HPDE6-E6E7 (cell line): Measurements from ENCODE around the gene PEA15.

ENCODE experiments used
- DNase-seq: peaks from one replicate; pipeline ENCODE4 v3.0.0; 2011; ENCODE audit warnings: missing footprints; ENCODE audit errors: extremely low spot score

The PEA15 gene

DNA sequence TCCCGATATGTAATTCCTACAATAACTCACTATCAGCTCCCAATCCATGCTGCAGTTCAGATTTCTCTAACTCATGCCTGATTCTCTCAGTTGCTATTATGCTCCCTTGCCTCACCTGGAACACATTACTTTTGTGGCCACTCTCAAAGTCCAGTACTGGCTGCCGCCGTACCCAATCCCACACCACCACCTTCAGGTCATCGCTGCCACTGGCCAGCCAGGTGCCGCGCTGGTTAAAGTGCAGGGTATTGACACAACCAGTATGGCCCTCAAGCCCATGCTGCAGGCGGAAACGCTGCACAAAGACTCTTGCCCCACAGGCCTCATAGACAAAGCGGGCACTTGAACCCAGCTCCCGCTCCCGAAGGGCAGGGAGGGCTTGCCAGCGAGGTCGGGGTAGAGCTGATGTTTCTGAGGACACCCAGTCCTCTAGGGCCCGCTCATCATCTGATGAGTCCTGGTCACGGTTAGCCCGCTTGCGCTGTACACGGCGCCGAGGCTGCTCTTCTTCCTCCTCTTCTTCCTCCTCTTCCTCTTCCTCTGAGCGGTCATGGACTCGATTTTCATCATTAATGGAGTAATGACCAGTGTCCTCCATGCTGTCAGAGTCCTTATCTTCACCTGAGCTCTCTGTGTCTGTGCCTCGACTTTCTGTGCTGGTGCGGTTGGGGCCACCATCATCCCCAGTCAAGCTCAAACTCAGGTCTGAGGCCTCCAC is 34.6 kb downstream of the PEA15 start:
- DNase-seq: no peak

- no peak for DNase-seq
Measured at GRCh38 chr1:160243767-160244166, 38.6 kb downstream of the PEA15 start.

GRCh38 chr1:160244209-160244608 is 39.0 kb downstream of the PEA15 start:
- DNase-seq: no peak

- DNase-seq: no peak
Measured at GRCh38 chr1:160245434-160245833, 40.2 kb downstream of the PEA15 start.

DNA sequence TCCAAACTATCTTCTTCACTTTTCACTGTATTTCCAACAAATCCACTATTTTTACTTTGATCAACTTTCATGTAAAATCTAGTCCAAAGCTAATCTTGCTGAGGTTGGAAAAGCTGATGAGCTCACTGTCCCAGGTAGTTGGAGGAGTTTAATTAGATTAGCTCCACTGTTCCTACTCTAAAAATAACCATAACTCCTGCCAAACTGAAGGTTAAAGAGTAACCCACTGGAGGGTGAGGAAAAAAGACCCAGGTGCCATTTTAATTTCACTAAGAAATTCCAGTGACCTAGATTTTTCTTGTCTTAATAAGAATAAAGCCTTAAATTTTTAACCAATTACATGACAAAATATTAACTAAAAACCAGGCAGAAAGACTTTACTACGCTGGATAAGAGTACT is 41.9 kb downstream of the PEA15 start:
- no peak for DNase-seq

- no peak for DNase-seq
Measured at GRCh38 chr1:160251011-160251410, 45.8 kb downstream of the PEA15 start.

DNA sequence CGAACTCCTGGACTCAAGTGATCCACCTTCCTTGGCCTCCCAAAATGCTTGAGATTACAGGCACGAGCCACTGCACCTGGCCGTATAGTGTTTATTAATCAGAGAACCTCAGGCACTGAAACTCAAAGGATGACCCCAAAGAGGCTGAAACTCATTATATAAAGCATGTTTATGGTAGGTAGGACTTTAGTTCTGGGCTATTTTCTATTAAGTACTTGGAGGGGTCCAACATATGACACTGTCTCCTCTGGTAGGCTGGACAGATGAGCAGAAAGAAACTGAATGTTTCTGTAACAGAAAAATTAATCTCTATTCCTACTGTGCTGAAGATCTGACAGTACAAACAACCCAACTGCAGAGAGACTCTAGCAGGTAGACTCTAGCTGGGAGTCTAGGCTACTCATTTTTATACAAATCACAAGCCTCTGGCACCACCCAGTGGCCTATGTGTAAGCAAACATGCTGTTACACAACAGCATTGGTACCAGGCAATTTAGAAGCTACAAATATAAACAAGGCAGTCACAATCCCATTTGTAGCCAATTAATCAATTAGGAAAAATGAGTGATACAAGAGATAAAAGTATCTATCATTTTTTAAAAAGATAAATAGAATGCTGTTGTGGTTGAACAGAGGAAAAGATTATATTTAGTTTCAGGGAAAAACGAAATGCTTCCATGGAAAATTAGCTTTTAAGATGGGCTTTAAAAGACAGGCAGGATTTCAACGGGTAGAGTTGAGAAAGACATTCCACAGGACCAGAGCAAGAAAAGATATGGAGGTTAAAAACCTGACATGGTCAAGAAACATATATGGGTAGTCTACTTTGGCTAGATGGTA is 46.7 kb downstream of the PEA15 start:
- peak; percentile 47 for DNase-seq

DNA sequence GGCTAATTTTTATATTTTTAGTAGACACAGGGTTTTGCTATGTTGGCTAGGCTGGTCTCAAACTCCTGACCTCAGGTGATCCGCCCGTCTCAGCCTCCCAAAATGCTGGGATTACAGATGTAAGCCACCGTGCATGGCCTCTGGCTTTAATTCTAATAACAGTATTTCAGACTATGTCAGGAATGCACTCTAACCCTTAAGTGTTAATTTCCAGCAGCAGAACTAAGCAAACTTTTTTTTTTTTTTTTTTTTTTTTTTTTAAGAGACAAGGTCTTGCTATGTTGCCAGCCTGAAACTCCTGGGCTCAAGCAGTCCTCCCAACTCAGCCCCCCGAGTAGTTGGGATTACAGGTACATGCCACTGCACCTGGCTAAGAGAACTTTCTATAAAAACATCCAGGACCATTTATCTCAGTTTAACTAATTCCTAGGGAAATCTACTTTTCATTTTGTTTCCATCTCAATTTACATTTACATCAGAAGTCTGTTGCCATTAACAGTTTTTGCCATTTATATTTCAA is 50.7 kb downstream of the PEA15 start:
- DNase-seq: no peak

GRCh38 chr1:160256396-160257046 is 51.3 kb downstream of the PEA15 start:
- DNase-seq: peak; percentile 35

- DNase-seq: no peak
Measured at GRCh38 chr1:160257411-160258015, 52.3 kb downstream of the PEA15 start.

- no peak for DNase-seq
Measured at GRCh38 chr1:160258177-160258798, 53.1 kb downstream of the PEA15 start.

DNA sequence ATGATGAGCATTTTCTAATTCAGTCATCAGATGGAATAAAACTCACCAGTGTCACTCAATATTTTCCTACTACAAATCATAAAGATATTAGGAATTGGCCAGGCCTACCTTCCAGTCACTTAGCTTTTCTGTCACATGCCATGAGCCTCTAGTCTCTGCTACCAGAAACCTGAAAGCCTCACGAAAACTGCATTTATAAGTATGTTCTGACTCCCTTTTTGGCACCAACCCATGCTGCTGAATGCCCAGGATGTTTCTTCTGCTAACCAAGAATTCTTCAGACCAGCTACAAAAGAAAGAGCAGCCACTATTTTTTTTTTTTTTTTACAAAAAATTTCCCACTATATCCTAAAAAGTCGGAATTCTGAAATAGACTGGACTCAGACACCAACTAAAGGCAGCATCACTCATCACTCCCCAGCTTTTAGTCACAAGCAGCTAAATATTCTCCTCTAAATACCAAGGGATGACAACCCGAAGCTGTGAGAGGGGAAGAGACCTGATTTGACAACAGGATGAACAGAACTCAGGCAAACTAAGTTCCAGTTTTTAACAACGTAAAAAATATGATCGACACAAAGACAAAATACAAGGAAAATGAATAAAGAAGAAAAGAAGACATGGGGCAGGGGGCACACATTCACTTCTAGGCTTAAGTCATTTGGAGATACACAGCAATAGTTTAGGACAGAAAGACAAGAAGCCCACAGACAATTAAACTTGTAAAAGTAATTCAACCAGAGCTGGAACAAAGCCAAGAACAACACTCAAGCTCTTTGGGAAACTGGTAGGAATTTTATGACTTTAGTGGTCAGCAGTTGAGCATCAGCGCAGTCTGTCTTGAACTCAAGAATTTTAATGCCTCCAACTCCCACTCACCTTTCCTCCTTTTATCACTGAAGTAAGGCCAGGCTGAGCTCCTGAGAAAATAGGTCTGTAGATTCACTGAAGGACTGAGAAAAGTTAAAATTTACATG is 55.5 kb downstream of the PEA15 start:
- no peak for DNase-seq

DNA sequence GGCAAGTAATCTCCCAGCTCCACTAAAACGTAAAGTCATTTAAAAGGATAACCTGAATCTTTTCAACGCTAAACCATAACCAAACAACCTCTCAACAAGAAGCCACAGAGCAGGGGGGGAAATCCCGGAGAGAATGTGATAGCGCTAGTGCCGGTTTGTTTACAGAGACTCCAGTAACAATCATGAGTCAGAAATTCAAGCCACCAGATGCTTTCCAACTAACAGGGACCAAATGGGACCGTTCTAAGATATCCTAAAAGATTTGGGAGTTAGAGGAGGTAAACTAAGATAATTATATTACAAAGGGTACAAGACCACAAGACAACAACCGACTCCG is 56.3 kb downstream of the PEA15 start:
- peak; percentile 79 for DNase-seq

DNA sequence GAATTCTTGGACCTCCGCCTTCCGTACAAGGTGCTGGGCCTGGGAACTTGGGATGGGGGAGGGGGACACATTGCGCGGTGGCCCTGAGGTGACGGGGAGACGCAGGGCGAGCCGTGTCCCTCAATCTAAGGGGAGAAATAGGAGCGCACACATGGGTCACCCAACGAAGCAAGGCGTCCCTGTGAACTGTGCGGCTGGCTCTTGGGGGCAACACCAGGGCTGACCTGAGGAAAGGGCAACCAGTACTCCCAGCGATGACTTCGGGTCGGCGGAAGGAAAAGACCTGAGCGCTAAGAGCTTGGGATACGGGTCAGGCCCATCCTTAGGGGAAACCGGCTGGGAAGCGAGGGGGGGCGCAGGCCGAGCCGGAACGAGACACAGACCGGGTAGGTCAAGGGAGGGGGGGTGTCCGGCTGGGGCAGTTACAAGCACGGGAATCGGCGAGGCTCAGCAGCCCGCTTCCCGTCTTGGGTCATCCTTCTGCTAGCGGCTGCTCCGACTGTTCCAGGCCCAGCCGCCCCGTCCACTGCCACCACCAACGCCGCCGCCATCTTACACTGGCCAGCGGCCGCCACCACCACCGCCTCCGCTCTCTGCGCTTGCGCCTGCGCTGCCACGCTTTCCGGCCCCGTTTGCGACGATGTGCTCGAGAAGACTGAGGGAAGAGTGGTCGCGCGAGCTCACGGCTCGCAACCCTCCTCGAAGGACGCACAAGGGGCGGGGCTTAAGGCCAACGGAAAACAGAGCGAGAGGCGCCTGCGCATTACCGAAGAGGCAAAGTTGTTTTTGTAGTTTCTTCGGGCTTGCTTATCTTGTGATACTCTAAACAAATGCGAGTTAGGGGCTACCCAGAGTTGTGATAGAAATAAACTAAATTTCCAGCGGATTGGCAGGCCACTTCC is 57.0 kb downstream of the PEA15 start, which contains the start of gene DCAF8:
Gene DCAF8 (minus strand): TSS at position 657 of the 902 bp plus-strand sequence. CDS start 18,541 bp downstream, outside the sequence.
- DNase-seq: peak; percentile 89

DNA sequence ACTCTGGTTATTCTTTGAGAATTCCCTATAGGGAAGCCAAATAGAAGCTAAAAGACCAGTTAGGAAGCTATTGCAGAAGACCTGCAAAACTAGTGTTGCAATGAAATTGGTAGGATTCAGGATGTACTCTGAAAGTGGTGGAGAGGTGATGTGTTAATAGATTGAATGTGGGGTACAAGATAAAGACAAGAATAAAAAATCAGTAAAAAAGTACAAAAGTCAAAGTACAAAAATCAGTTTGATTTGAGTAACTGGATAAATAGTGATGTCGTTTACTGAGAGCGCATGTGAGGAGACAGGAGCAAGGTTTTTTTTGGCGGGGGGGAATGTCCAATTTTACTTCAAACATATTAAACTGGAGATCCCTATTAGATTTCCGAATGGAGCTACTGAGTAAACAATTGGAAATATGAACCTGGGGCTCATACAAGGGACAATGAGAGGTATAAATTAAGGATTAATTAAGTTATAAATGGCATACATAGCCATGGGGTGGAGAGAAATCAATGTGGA is 59.7 kb downstream of the PEA15 start:
- DNase-seq: no peak
